Kasumi-1 (cell line): ENCODE data around the gene SLC3A2.
A peak's percentile ranks its signal among the peaks of the same experiment; 100 is the strongest.
"Not testable (repeated sequence)": the region's sequence is repeated elsewhere in the genome, so short reads cannot be mapped to it uniquely, and the experiment has no call there.

Experiments
- DNase-seq, 2 experiments: peaks; one replicate each; lab custom pipeline; 2025; lab: John Stamatoyannopoulos, UW

Gene SLC3A2

DNA sequence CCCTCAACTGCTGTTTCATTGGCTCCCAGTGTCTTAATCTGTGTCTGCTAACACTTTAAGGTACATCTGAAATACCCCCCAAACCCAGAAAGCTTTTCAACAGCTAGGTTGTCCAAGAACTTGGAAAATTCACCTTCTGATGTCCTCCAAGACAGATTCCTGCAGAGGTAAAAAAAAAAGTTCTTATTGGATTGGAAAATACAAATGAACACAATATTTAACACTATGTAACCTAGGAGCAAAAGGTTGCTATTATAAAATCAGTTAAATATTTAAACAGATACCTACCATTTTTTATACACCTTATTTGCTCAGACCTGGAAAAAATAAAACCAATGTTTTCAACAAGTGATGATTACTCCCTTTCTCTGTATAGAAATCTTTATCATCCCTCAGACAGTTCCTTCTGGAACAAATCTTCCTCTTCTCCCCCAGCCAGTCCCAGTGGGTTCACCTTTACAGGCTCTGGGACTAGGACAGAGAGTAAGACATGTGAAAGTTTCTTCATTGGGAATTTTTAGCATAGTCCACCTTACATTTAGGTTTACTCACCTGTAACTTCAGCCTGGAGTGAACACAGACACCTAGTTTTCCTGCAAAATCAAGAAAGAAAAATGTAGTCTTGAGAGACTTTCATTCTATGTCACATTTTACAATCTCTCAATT, 28.0 kb upstream of the SLC3A2 start:
- no peak for DNase-seq

DNA sequence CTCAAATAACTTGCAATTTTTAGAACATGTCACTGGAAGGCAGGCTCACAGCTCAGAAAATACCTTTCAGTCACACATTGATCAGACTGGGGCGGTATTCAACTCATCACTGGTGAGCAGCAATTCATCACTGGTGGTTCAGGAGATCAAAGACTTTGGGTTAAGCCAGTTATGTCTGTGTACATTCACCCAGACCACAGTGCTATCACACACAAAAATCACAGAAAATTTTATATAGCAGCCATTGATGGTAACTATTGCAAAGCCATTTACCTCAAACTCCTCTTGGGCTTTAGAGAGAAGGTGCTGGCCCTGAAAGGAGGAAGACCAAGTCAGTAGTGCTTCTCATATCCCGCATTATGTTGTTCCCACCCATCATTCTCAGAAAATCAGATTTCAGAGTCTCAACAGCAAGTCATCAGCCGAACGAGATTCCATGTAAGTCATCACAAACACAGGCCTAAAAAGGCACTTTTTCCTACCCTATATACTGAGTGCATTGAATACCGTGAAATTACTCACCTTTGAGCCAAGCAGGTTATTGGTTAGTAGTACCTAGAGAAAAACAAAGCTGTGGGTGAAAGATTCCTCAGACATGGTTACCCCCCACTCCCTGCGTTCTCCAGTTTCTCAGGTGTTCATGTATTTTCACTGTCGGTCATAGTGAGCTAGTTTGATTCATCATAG, 27.3 kb upstream of the SLC3A2 start:
- no peak for DNase-seq

DNA sequence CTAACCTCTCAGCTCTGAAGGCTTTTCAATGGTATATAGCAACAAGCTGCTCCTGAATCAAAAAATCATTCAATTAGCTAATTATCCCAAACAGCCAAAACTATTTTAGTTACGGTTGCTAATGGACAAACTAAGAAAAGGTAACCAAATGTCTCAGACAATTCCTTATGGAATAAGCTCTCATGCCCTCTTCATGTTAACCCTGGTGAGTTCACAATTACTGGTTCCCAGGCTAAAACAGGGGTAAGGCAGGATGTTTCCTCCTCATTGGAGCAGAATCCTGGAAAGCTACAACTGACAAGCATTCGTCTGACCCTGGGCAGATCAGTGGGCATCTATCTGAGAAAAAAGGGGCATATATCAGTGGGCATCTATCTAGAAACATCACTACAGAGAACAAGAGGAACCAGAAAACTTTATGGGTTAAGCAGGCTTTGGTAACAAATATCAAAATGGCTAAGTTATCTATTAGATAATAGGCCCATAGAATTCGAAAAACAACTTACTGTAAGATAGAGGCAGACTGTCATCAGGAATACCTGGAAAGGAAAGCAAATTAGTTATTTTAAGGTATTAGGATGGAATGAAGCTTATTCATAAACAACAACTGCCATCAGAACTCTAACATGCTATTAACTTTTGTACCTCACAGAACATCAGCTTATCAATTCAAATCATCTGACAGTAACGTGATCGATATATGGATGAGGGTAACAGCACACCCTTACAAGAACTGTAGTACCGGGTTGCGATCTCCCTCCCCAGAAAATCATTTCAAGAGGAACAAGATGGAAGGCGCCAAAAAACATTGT, 26.5 kb upstream of the SLC3A2 start:
- DNase-seq, result no peak

DNA sequence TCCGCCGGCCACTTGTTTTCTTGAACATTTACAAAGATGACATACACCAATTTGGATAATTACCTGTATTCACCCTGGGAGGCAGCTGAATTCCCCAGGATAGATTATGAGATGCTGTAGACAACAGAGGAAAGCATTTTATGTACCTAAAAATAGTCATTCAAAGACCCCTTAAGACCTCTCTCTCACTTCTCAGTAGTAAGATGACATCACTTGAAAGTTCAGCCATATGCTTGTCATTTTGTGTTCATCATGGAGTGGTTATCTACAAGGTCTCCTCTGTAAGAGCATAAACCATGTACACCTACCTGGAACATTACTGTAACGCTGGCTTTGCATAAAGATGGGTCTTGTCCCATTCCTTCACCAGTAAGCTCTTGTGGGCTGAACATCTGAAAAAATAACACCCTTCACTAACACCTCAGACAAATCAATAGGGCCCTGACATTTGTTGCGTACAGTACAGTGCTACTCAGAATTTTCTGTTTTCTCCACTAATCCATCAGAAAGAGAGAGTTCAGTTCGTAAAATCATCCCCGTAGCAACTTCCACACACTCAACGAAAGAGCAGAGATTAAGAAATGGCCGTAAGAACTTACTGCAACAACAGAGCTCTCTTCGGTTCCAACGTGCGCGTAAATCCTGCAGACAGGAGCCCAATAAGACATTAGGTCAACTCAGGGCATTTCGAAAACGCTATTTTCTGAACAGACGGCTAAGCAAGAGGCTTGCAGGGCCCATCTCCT, 25.7 kb upstream of the SLC3A2 start:
- DNase-seq, result no peak

DNA sequence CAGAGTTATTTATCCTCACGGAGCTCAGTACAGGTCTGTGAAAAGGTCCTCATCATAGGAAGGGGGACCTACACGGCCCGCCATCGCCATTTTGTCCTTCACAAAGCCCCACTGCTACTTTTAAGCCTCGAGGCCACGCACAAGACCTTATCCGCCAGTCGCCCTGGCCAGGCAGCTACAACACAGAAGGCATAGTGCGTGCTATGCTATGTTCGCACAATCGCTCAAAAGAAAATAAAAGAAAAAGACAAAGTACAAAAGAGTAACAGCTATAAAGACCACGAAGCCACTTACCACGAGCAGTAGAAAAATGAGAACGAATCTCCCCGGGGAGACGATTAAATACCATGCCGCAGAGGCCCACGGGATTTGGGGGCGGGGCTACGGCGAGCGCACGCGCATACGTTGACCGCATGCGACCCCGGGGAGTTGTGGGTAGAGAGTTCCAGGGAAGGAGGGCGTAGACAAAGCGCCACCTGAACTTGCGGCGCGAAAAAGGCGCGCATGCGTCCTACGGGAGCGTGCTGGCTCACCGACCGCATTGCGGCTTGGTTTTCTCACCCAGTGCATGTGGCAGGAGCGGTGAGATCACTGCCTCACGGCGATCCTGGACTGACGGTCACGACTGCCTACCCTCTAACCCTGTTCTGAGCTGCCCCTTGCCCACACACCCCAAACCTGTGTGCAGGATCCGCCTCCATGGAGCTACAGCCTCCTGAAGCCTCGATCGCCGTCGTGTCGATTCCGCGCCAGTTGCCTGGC, 24.9 kb upstream of the SLC3A2 start:
- peak; percentile 94 to 95 for DNase-seq

DNA sequence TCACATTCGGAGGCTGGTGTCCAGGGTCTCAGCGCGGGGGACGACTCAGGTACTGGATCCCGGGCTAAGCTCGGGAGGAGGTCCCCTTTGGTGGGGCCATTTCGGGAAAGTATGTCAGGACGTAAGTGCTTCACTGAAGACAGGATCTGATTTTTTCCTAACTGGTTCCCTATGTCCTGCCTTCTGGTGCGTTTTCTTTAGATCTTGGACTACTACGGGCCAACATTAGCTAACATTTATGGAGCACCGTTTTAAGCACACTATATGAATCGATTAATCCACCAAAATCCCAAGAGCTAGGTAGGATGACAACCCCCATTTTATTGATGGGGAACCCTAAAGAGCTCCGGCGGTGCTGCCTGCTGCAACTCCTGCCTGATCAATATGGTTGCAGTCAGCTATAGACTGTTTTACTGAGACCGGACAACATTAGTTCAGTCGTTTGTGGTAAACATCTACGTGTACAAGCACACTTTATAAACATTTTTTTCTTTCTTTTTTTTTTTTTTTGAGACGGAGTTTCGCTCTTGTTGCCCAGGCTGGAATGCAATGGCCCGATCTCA, 24.3 kb upstream of the SLC3A2 start:
- peak; percentile 21 to 39 for DNase-seq

DNA sequence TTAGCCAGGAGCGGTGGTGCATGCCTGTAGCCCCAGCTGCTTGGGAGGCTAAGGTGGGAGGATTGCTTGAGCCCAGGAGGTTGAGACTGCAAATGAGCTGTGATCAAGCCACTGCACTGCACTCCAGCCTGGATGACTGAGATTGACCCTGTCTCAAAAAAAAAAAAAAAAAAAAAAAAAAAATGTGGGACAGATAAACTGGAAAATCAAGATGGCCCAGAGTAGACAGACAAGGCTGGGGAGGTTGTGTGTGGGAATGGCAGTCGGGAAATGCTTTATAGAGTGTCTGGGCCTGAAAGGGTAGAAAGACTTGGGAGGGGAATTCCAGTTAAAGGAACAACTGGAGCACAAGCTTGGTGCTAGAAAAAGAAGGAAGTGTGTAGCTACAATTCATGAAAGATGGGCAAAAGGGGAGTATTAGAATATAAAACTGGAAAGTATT, 23.1 kb upstream of the SLC3A2 start:
- DNase-seq, result no peak

DNA sequence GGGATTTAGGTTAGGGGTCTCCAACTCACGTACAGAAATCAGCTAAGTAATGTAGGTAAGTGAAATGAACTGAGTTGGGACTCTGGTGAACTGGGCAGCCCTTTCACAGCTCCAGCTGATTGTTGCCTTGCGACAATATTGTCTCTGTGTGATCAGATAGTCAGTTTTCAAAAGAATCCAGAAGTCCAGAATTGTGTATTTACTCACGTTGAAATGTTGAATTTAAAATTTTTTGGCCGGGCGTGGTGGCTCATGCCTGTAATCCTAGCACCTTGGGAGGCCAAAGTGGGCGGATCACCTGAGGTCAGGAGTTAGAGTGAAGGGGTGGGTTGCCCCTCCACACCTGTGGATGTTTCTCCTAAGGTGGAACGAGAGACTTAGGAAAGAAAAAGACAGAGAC, 22.5 kb upstream of the SLC3A2 start:
- DNase-seq, result no peak

DNA sequence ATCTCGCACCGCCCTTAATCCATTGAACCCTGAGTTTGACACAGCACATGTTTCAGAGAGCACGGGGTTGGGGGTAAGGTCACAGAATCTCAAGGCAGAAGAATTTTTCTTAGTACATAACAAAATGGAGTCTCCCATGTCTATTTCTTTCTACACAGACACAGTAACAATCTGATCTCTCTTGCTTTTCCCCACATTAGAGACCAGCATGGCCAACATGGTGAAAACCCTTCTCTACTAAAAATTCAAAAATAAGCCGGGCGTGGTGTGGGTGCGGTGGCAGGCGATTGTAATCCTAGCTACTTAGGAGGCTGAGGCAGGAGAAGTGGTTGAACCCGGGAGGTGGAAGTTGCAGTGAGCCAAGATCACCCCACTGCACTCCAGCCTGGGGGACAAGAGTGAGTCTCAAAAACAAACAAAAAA, 21.4 kb upstream of the SLC3A2 start:
- not testable (repeated sequence) for DNase-seq

DNA sequence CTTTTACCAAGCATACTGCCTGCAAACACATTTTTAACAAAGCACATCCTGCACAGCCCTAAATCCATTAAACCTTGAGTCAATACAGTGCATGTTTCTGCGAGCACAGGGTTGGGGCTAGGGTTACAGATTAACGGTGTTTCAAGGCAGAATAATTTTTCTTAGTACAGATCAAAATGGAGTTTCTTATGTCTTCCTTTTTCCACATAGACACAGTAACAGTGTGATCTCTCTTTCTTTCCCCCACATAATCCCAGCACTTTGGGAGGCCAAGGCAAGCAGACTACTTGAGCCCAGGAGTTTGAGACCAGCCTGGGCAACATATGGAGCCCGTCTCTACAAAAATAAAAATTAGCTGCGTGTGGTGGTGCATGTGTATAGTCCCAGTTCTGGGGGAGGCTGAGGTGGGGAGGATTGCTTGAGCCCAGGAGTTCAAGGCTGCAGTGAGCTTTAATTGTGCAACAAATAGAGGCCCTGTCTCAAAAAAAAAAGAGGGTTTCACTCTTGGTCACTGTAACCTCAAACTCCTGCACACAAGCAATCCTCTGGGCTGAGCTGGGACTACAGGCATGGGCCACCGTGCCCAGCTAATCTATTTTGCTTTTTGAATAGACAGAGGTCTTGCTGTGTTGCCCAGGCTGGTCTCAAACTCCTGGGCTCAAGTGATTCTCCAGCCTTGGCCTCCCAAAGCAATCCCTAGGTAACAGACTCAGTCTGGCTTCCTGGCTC, 19.7 kb upstream of the SLC3A2 start:
- DNase-seq, result no peak

DNA sequence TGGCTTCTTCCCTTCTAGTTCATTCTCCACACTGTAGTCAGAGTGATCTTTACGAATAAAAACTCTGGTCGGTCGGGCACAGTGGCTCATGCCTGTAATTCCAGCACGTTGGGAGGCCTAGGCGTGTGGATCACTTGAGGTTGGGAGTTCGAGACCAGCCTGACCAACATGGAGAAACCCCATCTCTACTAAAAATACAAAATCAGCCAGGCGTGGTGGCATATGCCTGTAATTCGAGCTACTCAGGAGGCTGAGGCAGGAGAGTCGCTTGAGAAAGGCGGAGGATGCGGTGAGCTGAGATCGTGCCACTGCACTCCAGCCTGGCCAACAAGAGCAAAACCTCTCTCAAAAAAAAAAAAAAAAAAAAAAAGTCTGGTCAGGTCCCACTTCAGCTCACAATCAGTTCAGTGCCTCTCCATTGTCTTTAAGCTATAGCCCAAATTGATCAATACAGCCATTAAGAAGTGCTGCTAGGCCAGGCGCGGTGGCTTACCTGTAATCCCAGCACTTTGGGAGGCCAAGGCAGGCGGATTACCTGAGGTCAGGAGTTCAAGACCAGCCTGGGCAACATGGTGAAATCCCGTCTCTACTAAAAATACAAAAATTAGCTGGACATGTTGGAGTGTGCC, 19.0 kb upstream of the SLC3A2 start:
- DNase-seq, result not testable (repeated sequence)

DNA sequence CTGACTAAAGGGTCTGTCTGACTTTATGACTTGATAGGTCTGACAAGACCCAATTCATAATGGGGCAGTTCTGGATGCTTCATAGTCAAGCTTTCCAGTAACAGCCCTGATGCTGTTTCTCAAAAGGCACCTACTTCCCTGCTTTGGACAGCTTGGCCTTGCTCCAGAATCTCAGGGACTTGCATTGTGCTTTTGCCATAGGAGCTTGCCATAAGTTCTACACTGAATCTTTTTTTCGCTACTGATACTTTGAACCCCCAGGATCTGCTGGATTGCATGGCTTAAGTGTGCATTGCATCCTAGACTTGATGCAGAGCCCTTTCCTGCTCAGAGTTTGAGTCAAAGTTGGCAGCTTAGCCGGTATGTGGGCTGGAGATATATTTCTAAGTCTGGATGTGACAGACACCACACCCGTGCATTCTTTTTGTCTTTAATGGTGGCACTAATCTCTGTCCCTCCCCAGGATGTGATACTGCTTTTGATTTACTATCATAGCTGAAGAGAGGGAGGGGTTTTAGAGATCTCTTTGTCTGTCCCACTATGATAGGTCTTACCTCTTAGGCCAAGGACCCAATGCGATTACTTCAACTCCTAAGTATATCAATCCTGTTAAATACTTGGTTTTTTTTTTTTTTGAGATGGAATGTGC, 16.9 kb upstream of the SLC3A2 start:
- no peak for DNase-seq

DNA sequence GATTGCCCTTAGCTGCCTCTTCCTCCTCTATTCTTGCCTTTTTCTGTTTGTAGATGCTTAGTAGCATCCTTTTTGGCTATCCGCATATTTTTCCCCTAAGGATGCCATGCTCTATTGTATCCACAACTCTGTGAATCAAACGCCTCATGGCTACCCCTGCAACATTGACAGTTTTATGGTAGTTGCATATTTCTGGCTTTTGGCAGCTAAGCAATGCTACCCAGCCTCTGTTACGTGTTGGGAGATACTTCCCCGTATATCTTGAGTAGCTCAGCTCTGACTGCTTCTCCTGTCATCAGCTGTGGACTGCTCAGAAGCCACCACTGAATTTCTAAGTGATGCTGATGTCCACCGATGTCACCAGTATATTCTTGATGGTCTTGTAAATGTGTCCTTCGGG, 15.1 kb upstream of the SLC3A2 start:
- no peak for DNase-seq

DNA sequence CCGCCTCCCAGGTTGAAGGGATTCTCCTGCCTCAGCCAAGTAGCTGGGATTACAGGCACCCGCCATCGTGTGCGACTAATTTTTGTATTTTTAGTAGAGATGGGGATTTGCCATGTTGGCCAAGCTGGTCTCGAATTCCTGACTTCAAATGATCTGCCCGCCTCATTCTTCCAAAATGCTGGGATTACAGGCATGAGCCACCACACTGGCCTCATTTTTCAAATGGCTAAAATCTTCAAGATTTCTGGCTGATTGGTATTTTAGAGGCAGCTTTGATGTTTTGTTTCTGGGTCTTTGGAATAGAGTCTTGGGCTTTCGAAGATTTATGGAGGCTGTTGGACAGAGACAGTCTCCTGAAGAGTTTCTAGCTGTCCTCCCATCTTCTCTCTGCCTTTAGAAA, 5.8 kb upstream of the SLC3A2 start:
- DNase-seq, result no peak

DNA sequence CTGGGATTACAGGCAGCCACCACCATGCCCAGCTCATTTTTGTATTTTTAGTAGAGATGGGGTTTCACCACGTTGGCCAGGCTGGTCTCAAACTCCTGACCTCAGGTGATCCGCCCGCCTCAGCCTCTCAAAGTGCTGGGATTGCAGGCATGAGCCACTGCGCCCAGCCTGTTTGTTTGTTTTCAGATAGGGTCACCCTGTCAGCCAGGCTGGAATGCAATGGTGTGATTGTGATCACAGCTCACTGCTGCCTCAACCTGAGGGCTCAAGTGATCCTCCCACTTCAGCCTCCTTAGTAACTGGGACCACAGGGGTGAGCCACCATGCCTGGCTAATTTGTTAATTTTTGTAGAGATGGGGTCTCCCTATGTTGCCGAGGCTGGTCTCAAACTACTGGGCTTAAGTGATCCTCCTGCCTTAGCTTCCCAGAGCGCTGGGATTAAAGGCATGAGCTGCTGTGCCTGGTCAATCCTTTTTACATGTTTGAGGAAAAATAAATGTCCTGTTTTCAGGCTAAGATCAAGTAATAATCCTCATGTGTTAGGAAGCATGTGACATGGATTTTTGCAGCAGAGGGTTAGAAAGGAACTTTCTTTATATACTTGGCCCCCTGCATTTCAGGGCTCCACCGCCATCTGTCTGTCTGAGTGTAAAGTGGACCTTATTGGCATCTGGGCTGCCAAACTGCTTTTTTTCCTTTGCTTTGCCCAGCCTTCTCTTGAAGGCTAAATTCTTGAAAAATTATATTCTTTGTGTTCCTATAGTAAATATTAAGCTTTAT, 4.8 kb upstream of the SLC3A2 start:
- DNase-seq, result no peak

DNA sequence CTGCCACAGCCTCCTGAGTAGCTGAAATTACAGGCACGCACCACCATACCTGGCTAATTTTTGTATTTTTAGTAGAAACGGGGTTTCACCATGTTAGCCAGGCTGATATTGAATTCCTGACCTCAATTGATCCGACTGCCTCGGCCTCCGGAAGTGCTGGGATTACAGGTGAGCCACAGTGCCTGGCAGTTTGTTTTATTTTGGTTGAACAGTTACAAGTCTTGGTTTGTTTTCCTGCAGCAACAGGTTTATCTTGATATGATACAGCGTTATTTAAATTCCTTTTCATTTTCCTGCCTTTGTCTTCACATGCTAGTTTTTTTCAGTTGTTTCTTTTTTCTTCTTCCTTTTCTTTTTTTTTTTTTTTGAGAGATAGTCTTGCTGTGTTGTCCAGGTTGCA, 4.0 kb upstream of the SLC3A2 start:
- DNase-seq, result no peak

DNA sequence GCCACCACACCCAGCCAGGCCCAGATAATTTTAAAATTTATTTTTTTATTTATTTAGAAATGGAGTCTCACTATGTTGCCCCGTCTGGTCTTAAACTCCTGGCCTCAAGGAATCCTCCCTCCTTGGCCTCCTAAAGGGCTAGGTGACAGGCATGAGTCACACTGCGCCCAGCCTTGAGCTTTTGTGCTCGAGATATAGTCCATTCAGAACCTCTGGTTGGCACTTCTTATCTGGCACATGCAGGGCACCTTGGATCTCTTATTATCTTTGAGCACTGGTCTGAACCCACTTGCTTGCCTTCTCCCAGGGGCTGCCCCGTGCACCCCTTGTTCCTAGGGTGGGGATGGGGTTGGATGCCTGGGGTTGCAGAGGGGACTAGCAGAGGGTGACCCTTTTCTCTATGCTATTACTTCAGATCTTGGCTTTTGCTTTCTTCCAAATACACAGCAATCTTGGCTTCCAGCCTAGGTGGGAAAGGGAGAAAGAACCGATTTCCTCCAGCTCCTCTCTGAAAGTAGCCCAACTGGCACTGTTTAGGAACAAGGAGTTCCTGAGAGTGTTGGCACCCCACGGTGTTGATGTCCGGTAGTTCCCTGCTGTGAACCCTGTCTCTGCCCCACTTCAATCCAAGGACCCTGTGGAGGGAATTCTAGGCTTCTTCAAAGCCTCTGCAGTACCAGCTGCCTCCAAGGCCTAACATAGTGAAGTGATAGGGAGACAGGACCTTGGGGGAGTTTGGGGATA, 1.3 kb upstream of the SLC3A2 start:
- peak in 1 of 2 experiments; percentile 12 for DNase-seq

DNA sequence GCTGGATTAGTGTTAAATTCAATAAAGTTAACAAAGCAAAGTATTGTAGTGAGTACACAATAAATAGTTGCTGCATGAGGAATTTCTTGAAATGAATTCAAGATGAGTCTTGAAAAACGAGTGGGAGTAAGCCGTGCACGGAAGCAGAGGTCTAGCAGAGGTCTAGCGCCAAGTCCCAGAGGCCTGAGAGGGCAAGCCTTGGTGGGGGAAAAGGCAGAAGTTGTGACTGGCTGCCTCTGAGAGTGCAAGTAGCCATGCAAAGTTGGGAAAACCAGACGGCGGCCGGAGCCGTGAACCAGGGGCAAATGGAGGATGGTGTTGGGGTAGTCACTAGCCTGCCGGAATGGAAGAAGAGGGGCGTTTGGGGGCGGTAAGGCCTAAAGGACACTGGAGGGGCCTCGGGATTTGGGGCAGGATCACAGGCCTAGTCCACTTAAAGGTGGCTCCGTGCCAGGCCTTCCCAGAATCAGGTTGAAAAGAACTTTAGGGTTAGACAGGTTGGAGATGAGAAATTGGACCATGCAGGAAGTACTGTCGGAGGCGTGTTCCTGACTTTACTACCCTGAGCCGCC, 379 bp upstream of the SLC3A2 start:
- DNase-seq, result peak; percentile 69 to 73
